RPMI7951 (cell line): Measurements from ENCODE around the gene CWC27. TPM values are rescaled to one million over a fixed set of nuclear protein-coding genes. Genes with fewer than 3 reads are reported as not detected.
"Not testable (repeated sequence)": the region's sequence is repeated elsewhere in the genome, so short reads cannot be mapped to it uniquely, and the experiment has no call there.

ENCODE experiments used
- DNase-seq: peaks from one replicate; pipeline ENCODE4 v3.0.0-alpha.2; 2012; ENCODE audit warnings: low read depth
- total RNA-seq: library from RNA; depleted of rRNA; stranded (reverse); fragments of >200 nt; shearing (Covaris generic); gene quantifications from 2 replicates; pipeline ENCODE4 v1.2.3, GENCODE V29; 2014

Gene CWC27
- total RNA-seq, 1 experiment from 2014 or later, result 16.7 TPM

- peak; percentile 36 for DNase-seq
Observed at GRCh38 chr5:64923151-64923685, 154.5 kb downstream of the CWC27 start.

DNA sequence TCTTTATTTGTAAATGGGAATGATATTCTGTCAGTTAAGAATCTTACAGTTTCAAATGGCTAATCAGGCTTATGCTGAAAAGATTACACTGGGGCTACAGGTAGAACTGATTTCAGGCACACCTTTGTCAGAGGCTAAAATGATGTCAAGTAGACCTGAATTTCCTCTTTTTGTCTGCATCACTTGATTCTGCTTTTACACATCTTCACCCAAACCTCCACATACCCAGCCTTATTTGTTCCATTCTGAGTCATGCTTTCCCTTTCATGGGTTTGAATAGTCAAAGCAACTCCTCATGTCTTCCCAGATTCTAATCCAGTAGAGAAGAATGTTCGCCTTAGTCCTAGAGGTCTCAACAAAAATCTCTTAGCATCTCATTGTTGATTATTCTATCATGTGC lies 156.4 kb downstream of the CWC27 start:
- DNase-seq, result no peak

GRCh38 chr5:64929833-64930232 lies 161.1 kb downstream of the CWC27 start:
- no peak for DNase-seq

DNA sequence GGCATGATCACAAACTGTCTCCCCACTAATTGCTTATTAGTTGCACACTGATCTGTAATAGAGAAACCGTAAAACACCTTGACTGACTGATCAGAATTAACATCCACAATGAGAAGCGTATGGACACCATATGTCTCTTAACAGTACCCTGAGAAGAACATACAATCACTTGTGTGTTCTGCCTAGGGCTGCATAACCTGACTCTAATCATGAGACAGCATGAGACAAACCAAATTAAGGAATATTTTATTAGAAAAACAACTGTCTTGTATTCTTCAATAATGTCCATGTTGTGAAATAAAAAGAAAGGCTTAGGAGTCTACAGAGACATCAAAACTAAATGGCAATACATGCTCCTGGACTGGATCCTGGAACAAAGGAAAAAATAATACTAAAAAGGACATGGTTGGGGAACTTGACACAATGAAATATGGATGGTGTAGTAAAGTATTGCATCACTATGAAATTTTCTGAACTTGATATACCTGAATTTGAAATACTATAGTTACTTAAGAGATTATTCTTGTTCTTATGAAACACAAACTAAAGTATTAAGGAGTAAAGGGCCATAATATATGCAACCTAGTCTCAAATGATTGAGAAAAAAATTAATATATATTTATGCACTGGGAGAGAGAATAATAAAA lies 162.1 kb downstream of the CWC27 start:
- no peak for DNase-seq

GRCh38 chr5:64939422-64939771 lies 170.7 kb downstream of the CWC27 start:
- DNase-seq, result not testable (repeated sequence)

DNA sequence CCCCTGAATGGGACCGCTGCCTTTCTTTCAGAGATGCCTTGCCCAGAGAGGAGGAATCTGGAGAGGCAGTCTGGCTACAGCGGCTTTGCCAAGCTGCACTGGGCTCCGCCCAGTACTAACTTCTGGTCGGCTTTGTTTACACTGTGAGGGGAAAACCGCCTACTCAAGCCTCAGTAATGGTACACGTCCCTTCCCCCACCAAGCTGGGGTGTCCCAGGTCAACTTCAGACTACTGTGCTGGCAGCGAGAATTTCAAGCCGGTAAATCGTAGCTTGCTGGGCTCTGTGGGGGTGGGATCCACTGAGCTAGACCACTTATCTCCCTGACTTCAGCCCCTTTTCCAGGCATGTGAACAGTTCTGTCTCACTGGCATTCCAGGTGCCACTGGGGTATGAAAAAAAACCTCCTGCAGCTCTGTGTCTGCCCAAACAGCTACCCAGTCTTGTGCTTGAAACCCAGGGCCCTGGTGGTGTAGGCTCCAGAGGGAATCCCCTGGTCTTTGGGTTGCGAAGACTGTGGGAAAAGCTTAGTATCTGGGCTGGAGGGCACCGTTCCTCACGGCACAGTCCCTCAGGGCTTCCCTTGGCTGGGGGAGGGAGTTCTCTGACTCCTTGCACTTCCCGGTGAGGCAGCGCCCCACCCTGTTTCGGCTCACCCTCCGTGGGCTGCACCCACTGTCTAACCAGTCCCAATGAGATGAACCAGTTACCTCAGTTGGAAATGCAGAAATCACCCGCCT lies 171.2 kb downstream of the CWC27 start:
- no peak for DNase-seq

- DNase-seq, result no peak
Observed at GRCh38 chr5:64942460-64942859, 173.7 kb downstream of the CWC27 start.

- DNase-seq, result no peak
Observed at GRCh38 chr5:64944868-64945267, 176.1 kb downstream of the CWC27 start.

GRCh38 chr5:64947031-64947430 lies 178.3 kb downstream of the CWC27 start:
- peak; percentile 5 for DNase-seq

GRCh38 chr5:64947801-64948200 lies 179.1 kb downstream of the CWC27 start:
- no peak for DNase-seq

GRCh38 chr5:64949331-64949730 lies 180.6 kb downstream of the CWC27 start:
- DNase-seq, result no peak

GRCh38 chr5:64952951-64953673 lies 184.4 kb downstream of the CWC27 start:
- no peak for DNase-seq

- DNase-seq, result no peak
Observed at GRCh38 chr5:64954518-64954917, 185.8 kb downstream of the CWC27 start.

DNA sequence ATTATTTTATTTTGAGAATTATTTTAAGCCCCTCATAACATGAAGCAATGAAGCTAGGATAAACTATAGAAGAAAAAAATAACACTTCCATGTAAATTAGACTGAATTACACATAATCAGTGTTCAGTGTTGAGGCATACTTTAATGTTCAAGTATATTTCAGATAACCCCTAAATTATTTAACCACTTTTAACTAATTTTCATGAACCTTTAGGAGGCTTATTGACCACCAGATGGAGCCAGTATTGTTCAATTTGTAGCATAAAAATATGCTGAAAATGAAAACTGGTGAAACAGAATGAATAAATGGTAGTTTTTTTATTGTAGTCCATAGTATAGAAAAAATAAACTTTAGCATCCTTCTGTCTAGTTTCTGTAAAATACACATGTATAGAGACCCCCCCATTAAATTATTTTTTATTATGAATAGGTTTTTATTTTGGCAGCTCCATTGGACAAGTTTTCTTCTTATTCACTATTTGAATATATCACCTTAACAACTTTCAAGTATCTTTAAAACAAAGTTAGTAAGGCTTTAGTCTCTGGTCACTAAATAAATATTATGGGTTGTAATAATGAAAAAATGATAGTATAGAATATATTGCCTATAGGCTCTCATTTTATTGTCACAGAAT lies 190.1 kb downstream of the CWC27 start:
- peak; percentile 42 for DNase-seq

DNA sequence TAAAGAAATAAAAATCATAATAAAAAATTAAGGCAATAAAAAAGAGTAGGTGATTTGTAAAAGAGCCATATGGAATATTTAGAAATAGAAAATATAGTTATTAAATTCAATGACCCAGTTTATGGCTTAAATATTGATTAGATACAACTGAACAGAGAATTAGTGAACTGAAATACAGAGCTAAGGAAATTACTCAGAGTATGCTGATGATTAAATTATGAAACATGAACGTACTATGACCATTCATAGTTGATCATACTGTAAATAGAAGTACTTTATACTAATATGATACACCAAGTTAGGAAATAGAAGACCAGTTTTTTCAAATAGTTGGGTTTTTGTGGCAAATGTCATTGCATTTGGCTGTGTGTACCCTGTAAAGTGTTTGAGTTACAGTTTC lies 194.5 kb downstream of the CWC27 start:
- DNase-seq, result no peak

DNA sequence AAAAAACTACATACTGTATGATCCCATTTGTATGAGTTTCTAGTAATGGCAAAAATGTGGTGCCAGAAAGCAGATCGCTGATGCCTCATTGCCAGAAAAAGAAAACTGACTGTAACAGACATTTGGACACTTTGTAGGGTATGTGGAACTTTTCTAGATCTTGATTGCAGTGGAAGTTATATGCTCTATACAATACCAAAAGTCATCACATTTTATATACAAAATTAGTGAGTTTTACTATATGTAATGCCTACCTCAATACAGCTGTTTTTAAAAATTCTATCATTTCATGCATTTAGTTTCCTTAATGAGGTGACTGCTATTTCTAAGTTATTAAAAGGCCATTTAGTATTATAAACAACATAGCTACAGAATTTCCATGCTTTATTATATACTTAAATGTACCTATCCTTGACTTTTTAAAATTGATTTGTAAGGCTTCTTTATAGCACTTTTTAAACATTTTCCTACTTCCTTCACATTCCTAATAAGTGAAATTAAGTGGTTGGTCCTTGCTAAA lies 199.9 kb downstream of the CWC27 start:
- DNase-seq, result no peak

DNA sequence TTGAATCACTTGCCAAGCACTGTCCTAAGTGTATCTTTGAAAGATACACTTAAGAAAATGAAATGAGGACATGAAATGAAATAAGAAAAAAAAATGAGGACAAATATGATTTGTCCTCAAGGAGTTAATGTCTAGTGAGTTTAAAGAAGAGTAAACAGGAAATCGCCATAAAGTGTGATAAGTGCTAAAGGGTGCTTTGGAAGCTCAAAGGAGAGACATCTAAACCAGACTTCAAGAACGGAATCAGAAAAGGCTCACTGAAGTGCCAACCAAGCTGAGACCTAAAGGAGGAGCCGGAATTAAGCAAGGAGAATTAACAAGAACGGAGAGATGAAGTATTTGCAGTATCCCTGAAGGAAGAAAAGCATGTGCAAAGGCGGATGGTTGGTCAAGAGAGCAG lies 200.8 kb downstream of the CWC27 start:
- DNase-seq, result no peak

- no peak for DNase-seq
Observed at GRCh38 chr5:64971513-64971912, 202.8 kb downstream of the CWC27 start.

DNA sequence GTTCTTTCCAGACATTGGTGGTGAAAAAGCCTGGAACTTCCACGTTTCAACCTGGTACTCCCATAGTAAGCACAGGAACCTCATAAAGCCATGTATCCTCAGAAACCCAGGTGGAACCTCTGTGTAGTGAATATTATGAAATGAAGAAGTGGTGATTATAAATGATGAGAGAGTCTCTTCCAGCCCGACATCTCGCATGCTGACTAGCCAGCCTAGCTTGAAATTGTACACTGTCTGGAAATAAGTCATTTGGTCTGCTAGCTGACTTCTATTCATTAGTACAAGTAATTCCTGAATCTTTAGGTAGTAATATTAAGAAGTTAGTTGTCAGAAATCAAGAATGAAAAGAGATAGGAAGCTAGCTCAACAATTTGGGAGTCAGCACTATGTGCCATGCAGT lies 203.3 kb downstream of the CWC27 start:
- DNase-seq, result no peak

GRCh38 chr5:64972591-64972990 lies 203.9 kb downstream of the CWC27 start:
- no peak for DNase-seq

DNA sequence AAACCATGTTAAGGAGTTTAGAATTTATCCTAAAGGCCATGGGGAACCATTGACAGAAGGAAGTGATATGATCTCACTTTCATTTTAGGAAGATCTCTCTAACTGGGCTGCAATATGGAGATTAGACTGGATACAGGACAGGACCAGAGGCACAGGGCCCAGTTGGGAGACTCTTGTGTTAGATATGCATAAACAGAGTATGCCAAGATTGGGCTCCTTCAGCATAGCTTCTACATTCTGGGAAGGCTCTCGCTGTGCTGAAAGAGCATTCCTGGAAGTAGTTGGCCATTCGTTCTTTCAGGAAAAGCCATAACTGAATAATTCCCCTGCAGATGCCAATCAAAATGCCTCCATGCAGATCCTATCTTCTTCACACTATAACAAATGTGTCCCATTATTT lies 204.5 kb downstream of the CWC27 start:
- DNase-seq, result no peak

GRCh38 chr5:64977779-64978178 lies 209.0 kb downstream of the CWC27 start:
- peak; percentile 31 for DNase-seq
